A549 (cell line): ENCODE data around the gene CCR5AS.

Experiments used
- ATAC-seq, 2 experiments: fragments of 200-7000 bp in 1 of 2; fragments of >200 bp in 1 of 2; cut with Nextera tagmentation in 1 of 2; cut with Tn5 transposase in 1 of 2; 3 replicates each; pipeline versions ENCODE4 v1.8.0 to v1.9.1; 2018 to 2020; ENCODE audit warnings: mild to moderate bottlenecking in 1 of 2, moderate library complexity in 1 of 2
- CTCF ChIA-PET: fragments of 300-600 bp; sonication (Branson Sonifier 250); formaldehyde crosslinking; extraction: SDS; loops from one replicate; lab custom pipeline; 2021; ENCODE audit warnings: antibody characterized with exemption, inconsistent platforms; lab: Yijun Ruan, JAX
- POLR2A ChIA-PET: fragments of 350-600 bp; formaldehyde crosslinking; extraction: SDS; loops from one replicate; lab custom pipeline; 2021; ENCODE audit warnings: antibody characterized with exemption, inconsistent platforms; lab: Yijun Ruan, JAX
- DNase-seq, 2 experiments: peaks; one replicate each; pipeline versions ENCODE4 v3.0.0 to v3.0.0-alpha.2; 2011 to 2016; ENCODE audit warnings: low read depth in 1 of 2, low spot score in 1 of 2
- FAIRE-seq: peaks from 2 replicates; lab custom pipeline; 2011; peaks lifted over from hg19 to GRCh38; lab: Jason Lieb, UNC
- H3K27ac ChIP-seq, 2 experiments: fragments of >200 bp; sonication (Bioruptor Twin); formaldehyde crosslinking; 3 replicates each; pipeline ENCODE4 v1.5.1; 2016 to 2017
- H3K4me1 ChIP-seq: fragments of >200 bp; sonication (Bioruptor Twin); formaldehyde crosslinking; 3 replicates; pipeline ENCODE4 v1.6.1; 2016
- H3K4me2 ChIP-seq: fragments of >200 bp; sonication (Bioruptor Twin); formaldehyde crosslinking; 3 replicates; pipeline ENCODE4 v1.6.1; 2016
- H3K4me3 ChIP-seq: fragments of >200 bp; sonication (Bioruptor Twin); formaldehyde crosslinking; 3 replicates; pipeline ENCODE4 v1.5.1; 2016
- H3K9me3 ChIP-seq: fragments of >200 bp; sonication (Bioruptor Twin); formaldehyde crosslinking; 3 replicates; pipeline ENCODE4 v1.6.1; 2016
- ATOH8 ChIP-seq: fragments of 250-450 bp; sonication (Bioruptor Pico); IDR thresholded peaks from 2 replicates; pipeline ENCODE4 v1.5.0; 2020; ENCODE audit warnings: low read depth, mild to moderate bottlenecking, moderate library complexity
- CTCF ChIP-seq: fragments of >200 bp; sonication (Bioruptor Twin); formaldehyde crosslinking; IDR thresholded peaks from 3 replicates; pipeline ENCODE4 v1.5.1; 2016
- E2F6 ChIP-seq: IDR thresholded peaks from 2 replicates; pipeline ENCODE4 v1.6.1; 2012; ENCODE audit warnings: low read depth, borderline replicate concordance
- HOXA7 ChIP-seq: fragments of 250-450 bp; sonication (Bioruptor Pico); IDR thresholded peaks from 2 replicates; pipeline ENCODE4 v1.5.0; 2020; ENCODE audit warnings: mild to moderate bottlenecking, moderate library complexity
- NPAS2 ChIP-seq: fragments of 250-450 bp; sonication (Bioruptor Pico); IDR thresholded peaks from 2 replicates; pipeline ENCODE4 v1.8.0; 2022; ENCODE audit warnings: mild to moderate bottlenecking, moderate library complexity, borderline replicate concordance
- RAD21 ChIP-seq, 2 experiments: fragments of >200 bp in 1 of 2; sonication (Bioruptor Twin) in 1 of 2; formaldehyde crosslinking in 1 of 2; IDR thresholded peaks in 1 of 2; conservative IDR thresholded peaks in 1 of 2; 2 replicates in 1 of 2; 3 replicates in 1 of 2; pipeline ENCODE4 v1.6.1; 2012 to 2018; ENCODE audit warnings: inconsistent platforms in 1 of 2
- RCOR1 ChIP-seq: fragments of 150-350 bp; IDR thresholded peaks from 2 replicates; pipeline ENCODE4 v1.6.1; 2014; ENCODE audit warnings: antibody characterized with exemption, low read length, low read depth
- SMC3 ChIP-seq: fragments of >200 bp; sonication (Bioruptor Twin); formaldehyde crosslinking; IDR thresholded peaks from 3 replicates; pipeline ENCODE4 v1.6.1; 2018; ENCODE audit warnings: inconsistent platforms
- ZSCAN20 ChIP-seq: fragments of 250-450 bp; sonication (Bioruptor Pico); IDR thresholded peaks from 2 replicates; pipeline ENCODE4 v1.8.0; 2022; ENCODE audit warnings: mild to moderate bottlenecking, moderate library complexity
- WGBS: methylation state at CpG from one replicate; pipeline ENCODE4 v1.1.6; 2017; ENCODE audit errors: missing lambda C conversion rate; 5-methylcytosine and 5-hydroxymethylcytosine counted together
- TF ChIP-seq, protein P1 (sequence below): IDR thresholded peaks from 2 replicates; pipeline ENCODE4 v1.6.1; 2012
- TF ChIP-seq, protein P2 (sequence below): fragments of 200-600 bp; sonication (generic); IDR thresholded peaks from 2 replicates; pipeline ENCODE4 v1.6.1; 2016; ENCODE audit warnings: antibody characterized with exemption, mild to moderate bottlenecking, moderate library complexity

The CCR5AS gene

GRCh38 chr3:46447228-46447985 is 40.5 kb upstream of the CCR5AS start:
- POLR2A ChIA-PET = no interaction called here
- Histone ChIP-seq H3K4me1 (no peaks in the 10 kb centered on the region), H3K4me3 (no peak overlapping the region), H3K27ac (no peak overlapping the region), H3K9me3 (no peaks in the 10 kb centered on the region), H3K4me2 (no peak overlapping the region)
- 25% methylated on average over 4 of the region's 5 CpGs for WGBS
- DNase-seq = no peak
- ATAC-seq = no peak
- TF ChIP-seq RCOR1 (no peak), ATOH8 (no peak), HOXA7 (no peak), NPAS2 (CRISPR knock-in tag) (no peak), E2F6 (no peak)
- TF ChIP-seq, protein P1, sequence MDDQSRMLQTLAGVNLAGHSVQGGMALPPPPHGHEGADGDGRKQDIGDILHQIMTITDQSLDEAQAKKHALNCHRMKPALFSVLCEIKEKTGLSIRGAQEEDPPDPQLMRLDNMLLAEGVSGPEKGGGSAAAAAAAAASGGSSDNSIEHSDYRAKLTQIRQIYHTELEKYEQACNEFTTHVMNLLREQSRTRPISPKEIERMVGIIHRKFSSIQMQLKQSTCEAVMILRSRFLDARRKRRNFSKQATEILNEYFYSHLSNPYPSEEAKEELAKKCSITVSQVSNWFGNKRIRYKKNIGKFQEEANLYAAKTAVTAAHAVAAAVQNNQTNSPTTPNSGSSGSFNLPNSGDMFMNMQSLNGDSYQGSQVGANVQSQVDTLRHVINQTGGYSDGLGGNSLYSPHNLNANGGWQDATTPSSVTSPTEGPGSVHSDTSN = no peak
- FAIRE-seq = no peak
- CTCF ChIA-PET = no interaction called here

DNA sequence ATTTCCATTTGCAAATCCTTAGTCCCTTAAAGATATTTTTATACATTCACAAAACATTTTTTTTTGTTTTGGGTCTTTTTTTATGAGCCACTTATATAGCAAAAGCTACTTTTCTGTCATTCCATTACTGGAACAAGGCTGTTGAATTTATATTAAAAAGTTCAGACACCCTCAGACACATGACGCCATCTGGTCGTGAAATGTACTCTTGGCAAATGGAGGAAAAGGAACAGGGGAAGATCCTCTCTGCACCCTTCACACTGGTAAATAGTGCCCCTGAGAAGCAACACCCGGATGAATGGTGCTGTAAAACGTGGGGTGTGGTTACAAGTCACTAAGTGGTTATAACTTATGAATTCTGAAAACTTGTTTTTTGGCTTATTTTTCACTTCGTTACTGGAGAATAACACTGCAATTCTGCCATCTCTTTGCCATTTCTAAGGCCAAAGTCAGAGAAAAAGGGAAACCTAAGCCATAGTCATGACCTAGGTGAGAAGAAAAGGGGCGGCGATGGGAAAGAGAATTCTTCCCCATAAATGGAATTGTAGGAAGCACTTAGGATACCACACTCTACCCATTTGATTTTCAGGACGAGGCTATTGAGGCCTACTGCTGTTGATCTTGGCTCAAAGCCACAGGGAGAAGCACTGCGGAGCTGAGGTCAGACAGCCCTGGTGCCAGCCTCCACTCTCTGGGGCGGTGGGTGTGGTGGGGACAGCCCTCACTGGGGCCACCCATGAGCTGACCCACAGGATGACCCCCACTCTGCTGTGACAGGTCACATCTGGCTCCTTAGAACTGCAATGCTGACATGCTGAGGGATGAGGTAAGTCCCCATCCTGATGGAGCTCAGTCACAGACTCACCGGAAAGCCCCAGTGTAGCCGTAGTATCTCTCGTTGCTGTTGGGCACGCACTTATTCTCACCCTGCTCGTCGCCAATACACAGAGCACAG is 36.0 kb upstream of the CCR5AS start:
- POLR2A ChIA-PET = no interaction called here

More for the DNA sequence above, 36.0 kb upstream of the CCR5AS start:
- DNase-seq = peak; percentile 28 to 51
- no peaks in the 10 kb centered on the region for H3K4me1 ChIP-seq
- ATAC-seq = peak; percentile 74 to 81; a peak in 5 of 6 replicates
- no peak for FAIRE-seq
- H3K9me3 ChIP-seq = no peaks in the 10 kb centered on the region
- 46% methylated on average over 15 of the region's 16 CpGs for whole genome bisulfite sequencing
- H3K4me2 ChIP-seq = no peak overlapping the region
- TF ChIP-seq ZSCAN20 (CRISPR knock-in tag) (no peak), RAD21 (conservative IDR thresholded peaks at IDR 0.05 in 1 of 2, IDR thresholded peaks at IDR 0.05 in 1 of 2) (peak; percentile 44 to 52; a peak in 4 of 5 replicates), SMC3 (peak; percentile 48), CTCF (peak; percentile 63)
- TF ChIP-seq, protein P2, sequence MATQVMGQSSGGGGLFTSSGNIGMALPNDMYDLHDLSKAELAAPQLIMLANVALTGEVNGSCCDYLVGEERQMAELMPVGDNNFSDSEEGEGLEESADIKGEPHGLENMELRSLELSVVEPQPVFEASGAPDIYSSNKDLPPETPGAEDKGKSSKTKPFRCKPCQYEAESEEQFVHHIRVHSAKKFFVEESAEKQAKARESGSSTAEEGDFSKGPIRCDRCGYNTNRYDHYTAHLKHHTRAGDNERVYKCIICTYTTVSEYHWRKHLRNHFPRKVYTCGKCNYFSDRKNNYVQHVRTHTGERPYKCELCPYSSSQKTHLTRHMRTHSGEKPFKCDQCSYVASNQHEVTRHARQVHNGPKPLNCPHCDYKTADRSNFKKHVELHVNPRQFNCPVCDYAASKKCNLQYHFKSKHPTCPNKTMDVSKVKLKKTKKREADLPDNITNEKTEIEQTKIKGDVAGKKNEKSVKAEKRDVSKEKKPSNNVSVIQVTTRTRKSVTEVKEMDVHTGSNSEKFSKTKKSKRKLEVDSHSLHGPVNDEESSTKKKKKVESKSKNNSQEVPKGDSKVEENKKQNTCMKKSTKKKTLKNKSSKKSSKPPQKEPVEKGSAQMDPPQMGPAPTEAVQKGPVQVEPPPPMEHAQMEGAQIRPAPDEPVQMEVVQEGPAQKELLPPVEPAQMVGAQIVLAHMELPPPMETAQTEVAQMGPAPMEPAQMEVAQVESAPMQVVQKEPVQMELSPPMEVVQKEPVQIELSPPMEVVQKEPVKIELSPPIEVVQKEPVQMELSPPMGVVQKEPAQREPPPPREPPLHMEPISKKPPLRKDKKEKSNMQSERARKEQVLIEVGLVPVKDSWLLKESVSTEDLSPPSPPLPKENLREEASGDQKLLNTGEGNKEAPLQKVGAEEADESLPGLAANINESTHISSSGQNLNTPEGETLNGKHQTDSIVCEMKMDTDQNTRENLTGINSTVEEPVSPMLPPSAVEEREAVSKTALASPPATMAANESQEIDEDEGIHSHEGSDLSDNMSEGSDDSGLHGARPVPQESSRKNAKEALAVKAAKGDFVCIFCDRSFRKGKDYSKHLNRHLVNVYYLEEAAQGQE = no peak
- no peak overlapping the region for H3K4me3 ChIP-seq
- no peak overlapping the region for H3K27ac ChIP-seq
- CTCF ChIA-PET = interaction anchor here (0.7 to 1.8 kb wide), 19 partner anchors 8 to 359 kb away, joined by 3 to 7 read pairs (median 3); no protein-coding TSS in a partner anchor
